Measurements from ENCODE around the gene APOBEC2.

DNA sequence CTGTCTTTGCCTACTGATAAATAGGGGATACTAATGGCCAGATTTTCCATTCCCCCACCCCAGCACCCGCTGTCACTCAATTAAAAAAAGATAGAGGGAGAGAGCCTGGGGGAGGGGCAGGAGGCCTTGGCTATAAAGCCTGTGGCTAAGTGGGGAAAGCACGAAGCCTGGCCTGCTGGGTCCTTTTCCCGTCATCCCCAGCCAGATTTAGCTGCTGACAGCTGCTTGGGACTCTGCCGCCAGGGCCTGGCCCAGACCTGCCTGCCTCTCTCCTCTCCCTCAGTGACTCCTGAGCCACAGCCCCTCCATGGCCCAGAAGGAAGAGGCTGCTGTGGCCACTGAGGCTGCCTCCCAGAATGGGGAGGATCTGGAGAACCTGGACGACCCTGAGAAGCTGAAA is at the start of gene APOBEC2:
- TF ChIP-seq, protein P1, sequence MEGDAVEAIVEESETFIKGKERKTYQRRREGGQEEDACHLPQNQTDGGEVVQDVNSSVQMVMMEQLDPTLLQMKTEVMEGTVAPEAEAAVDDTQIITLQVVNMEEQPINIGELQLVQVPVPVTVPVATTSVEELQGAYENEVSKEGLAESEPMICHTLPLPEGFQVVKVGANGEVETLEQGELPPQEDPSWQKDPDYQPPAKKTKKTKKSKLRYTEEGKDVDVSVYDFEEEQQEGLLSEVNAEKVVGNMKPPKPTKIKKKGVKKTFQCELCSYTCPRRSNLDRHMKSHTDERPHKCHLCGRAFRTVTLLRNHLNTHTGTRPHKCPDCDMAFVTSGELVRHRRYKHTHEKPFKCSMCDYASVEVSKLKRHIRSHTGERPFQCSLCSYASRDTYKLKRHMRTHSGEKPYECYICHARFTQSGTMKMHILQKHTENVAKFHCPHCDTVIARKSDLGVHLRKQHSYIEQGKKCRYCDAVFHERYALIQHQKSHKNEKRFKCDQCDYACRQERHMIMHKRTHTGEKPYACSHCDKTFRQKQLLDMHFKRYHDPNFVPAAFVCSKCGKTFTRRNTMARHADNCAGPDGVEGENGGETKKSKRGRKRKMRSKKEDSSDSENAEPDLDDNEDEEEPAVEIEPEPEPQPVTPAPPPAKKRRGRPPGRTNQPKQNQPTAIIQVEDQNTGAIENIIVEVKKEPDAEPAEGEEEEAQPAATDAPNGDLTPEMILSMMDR (IDR thresholded peaks at IDR 0.05; ENCODE audit: borderline replicate concordance, extremely low read depth, low read length, poor library complexity, severe bottlenecking): no peak
- no peak for TF ChIP-seq EZH2 (IDR thresholded peaks at IDR 0.05; ENCODE audit: borderline replicate concordance, low read depth, low read length, severe bottlenecking)
